Measurements from ENCODE around the gene ITGA5.
"Not testable (repeated sequence)": the region's sequence is repeated elsewhere in the genome, so short reads cannot be mapped to it uniquely, and the experiment has no call there.

ITGA5 gene

GRCh38 chr12:54356951-54357356, 62.1 kb downstream of the ITGA5 start:
- Mint-ChIP-seq H3K4me3 (no peak overlapping the region), H3K27ac (no peak overlapping the region), H3K9me3 (no peaks in the 10 kb centered on the region), H3K27me3 (no peaks in the 10 kb centered on the region), H3K4me1 (peaks cover 12 to 18% of the 10 kb centered on the region in 2 donors), H3K36me3 (peaks cover 3 to 15% of the 10 kb centered on the region in 2 donors)
- ATAC-seq (replicated peaks) (no peak), DNase-seq (no peak)

DNA sequence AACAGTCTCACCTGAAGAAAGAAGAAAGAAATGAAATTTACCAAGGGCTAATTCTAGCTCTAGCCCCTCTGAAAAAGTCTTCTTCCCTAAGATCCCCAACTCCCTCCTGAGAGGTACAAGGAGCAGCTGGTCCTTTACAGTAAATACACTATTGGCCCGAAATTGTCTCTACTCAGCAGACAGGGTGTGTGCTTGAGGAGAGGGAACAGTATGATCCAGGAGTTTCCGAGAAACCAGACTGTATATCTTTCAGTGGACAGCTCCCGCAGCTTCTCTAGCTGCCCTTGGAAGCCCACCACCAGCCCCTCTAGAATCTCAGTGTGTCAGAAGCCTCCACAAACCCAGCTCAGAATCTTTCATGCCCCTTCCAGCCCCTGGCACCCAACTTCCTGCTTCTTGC, 62.8 kb downstream of the ITGA5 start:
- no peaks in the 10 kb centered on the region for H3K9me3 Mint-ChIP-seq
- H3K4me3 Mint-ChIP-seq, result no peak overlapping the region
- peaks cover 18 to 26% of the 10 kb centered on the region in 2 donors for H3K4me1 Mint-ChIP-seq
- no peak for ATAC-seq (replicated peaks)
- no peak for DNase-seq
- H3K27ac Mint-ChIP-seq, result peak overlapping the region; percentile 75
- peaks cover 9 to 22% of the 10 kb centered on the region in 2 donors for H3K36me3 Mint-ChIP-seq
- H3K27me3 Mint-ChIP-seq, result no peaks in the 10 kb centered on the region

DNA sequence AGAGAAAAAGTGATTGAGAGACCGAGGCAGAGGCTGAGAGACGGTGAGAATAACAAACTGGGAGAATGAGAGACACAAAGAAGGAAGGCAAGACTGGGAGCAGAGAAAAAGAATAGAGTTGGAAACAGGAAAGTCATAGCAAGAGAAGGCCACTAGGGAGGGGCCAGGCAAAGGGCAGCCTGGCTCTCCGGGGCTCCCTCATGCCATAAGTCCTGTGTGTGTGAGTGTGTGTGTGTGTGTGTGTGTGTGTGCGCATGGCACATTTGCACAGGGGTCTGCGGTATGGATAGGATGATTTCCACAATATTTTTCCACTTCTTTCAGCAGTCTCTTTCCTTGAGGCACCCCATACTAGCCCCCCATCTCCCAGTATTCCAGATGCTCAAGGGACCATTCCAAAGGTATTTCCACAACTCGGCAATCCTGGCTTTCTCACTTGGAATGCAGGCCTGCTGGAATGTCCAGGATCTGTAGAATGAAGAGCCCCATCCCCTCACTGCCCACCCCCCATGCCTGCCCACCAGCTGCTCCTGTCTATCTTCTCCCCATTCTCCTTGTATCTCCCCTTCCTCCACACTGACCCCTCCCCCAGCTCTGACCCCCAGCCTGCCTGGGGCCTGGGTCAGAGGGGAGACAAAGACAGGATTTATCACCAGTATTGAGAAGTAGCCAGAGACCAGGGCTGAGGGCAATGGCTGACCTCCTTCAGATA, 63.8 kb downstream of the ITGA5 start:
- no peak overlapping the region for H3K27ac Mint-ChIP-seq
- H3K4me1 Mint-ChIP-seq, result peaks cover 13 to 21% of the 10 kb centered on the region in 2 donors
- no peaks in the 10 kb centered on the region for H3K9me3 Mint-ChIP-seq
- ATAC-seq (replicated peaks) (no peak), DNase-seq (no peak)
- H3K36me3 Mint-ChIP-seq, result peaks cover 15 to 31% of the 10 kb centered on the region in 2 donors
- no peak overlapping the region for H3K4me3 Mint-ChIP-seq
- no peaks in the 10 kb centered on the region for H3K27me3 Mint-ChIP-seq

DNA sequence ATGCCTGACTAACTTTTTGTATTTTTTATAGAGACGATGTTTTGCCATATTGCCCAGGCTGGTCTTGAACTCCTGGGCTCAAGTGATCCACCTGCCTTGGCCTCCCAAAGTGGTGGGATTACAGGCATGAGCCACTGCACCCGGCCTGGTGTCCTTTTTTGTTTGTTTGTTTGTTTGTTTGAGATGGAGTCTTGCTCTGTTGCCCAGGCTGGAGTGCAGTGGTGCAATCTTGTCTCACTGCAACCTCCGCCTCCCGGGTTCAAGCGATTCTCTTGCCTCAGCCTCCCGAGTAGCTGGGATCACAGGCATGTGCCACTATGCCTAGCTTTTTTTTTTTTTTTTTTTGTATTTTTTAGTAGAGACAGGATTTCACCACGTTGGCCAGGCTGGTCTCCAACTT, 64.8 kb downstream of the ITGA5 start:
- H3K27ac Mint-ChIP-seq; H3K9me3 Mint-ChIP-seq; ATAC-seq (replicated peaks); H3K27me3 Mint-ChIP-seq; DNase-seq; H3K4me3 Mint-ChIP-seq: not testable (repeated sequence)
- H3K4me1 Mint-ChIP-seq, result peaks cover 13 to 21% of the 10 kb centered on the region in 2 donors
- H3K36me3 Mint-ChIP-seq, result peaks cover 22 to 41% of the 10 kb centered on the region in 2 donors

GRCh38 chr12:54352891-54353874, 65.9 kb downstream of the ITGA5 start:
- H3K4me1 Mint-ChIP-seq, result peaks cover 13 to 21% of the 10 kb centered on the region in 2 donors
- no peaks in the 10 kb centered on the region for H3K9me3 Mint-ChIP-seq
- ATAC-seq (replicated peaks) (no peak), DNase-seq (no peak)
- H3K4me3 Mint-ChIP-seq, result no peak overlapping the region
- peaks cover 24 to 45% of the 10 kb centered on the region in 2 donors for H3K36me3 Mint-ChIP-seq
- H3K27ac Mint-ChIP-seq, result no peak overlapping the region
- H3K27me3 Mint-ChIP-seq, result no peaks in the 10 kb centered on the region

DNA sequence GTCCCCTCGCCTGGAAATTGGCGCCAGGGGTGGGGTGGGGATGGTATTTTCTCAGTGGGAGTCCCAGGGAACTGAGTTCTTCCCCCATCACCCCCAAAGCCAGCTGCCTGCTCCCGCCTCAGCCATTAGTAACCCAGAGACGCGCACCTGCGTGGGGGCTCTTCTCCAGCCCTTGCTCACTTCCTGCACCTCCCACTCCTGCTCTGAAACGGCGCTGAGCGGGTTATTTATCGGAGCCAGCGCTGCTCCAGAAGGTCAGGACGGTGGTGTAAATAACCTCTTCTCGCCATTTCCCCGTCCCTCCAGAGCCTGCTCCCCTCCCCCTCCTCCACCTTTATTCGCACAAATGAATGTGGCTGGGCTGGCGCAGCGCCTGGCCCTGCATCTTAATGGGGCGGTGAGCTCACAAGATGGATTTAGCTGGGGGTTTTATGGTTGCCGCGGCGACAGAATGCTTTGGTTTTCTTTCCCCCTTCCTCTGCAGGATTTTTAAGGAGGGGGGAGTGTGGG, 67.0 kb downstream of the ITGA5 start:
- ATAC-seq (replicated peaks) (peak; percentile 45 to 67), DNase-seq (no peak)
- Mint-ChIP-seq H3K36me3 (peaks cover 34 to 56% of the 10 kb centered on the region in 2 donors), H3K9me3 (no peaks in the 10 kb centered on the region), H3K27ac (peak overlapping the region; percentile 26), H3K4me1 (peaks cover 13 to 19% of the 10 kb centered on the region in 2 donors), H3K4me3 (peak overlapping the region; percentile 40 to 56), H3K27me3 (no peaks in the 10 kb centered on the region)

DNA sequence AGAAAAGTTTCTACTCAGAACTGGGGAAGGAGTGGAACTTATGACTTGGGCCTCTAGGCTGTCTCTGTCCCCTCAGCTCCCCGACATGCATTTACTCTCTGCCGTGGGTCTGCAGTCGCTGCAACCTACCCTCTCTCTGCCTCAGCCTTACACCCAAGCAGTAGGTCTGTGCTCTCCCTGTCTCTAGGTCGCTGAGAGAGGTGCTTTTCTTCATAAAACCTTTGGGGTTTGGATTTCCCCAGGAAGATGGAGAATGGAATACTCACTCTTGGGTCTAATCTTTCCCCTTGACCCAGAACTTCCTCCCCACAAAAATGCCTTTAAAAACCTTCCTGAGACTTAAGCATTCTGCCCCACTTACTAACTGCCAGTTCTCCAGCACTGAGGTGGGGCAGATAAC, 67.7 kb downstream of the ITGA5 start:
- no peaks in the 10 kb centered on the region for H3K9me3 Mint-ChIP-seq
- no peak overlapping the region for H3K27ac Mint-ChIP-seq
- no peak for DNase-seq
- H3K4me3 Mint-ChIP-seq, result no peak overlapping the region
- H3K4me1 Mint-ChIP-seq, result peaks cover 9 to 14% of the 10 kb centered on the region in 2 donors
- H3K27me3 Mint-ChIP-seq, result no peaks in the 10 kb centered on the region
- peaks cover 39 to 61% of the 10 kb centered on the region in 2 donors for H3K36me3 Mint-ChIP-seq
- ATAC-seq (replicated peaks), result no peak

GRCh38 chr12:54350743-54351142, 68.3 kb downstream of the ITGA5 start:
- ATAC-seq (replicated peaks) (no peak), DNase-seq (no peak)
- Mint-ChIP-seq H3K27ac (no peak overlapping the region), H3K36me3 (peaks cover 39 to 61% of the 10 kb centered on the region in 2 donors), H3K4me3 (no peak overlapping the region), H3K9me3 (no peaks in the 10 kb centered on the region), H3K4me1 (peaks cover 9 to 14% of the 10 kb centered on the region in 2 donors), H3K27me3 (no peaks in the 10 kb centered on the region)

DNA sequence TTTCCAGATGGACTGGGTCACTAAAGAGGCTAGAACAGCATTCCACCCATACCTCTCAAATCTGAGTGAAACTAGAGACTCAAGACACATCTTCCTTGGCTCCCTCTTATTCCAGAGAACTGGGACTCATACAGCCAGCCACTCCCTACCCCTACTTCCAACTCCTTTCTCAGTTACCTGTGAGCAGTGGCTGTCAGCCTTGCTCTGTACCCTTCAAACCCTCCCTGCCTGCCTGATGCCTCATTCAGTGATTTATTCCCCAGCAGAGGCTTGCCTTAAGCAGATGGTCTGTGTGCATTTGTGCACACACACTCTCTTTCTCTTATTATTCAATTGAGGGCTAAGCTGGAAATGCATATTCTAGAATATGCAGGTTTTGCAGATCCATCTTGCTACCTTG, 69.4 kb downstream of the ITGA5 start:
- H3K9me3 Mint-ChIP-seq, result no peaks in the 10 kb centered on the region
- peaks cover 13 to 23% of the 10 kb centered on the region in 2 donors for H3K4me1 Mint-ChIP-seq
- H3K4me3 Mint-ChIP-seq, result no peak overlapping the region
- ATAC-seq (replicated peaks), result no peak
- no peaks in the 10 kb centered on the region for H3K27me3 Mint-ChIP-seq
- peaks cover 50 to 65% of the 10 kb centered on the region in 2 donors for H3K36me3 Mint-ChIP-seq
- no peak for DNase-seq
- H3K27ac Mint-ChIP-seq, result no peak overlapping the region

GRCh38 chr12:54349036-54349435, 70.0 kb downstream of the ITGA5 start:
- H3K36me3 Mint-ChIP-seq, result peaks cover 52 to 64% of the 10 kb centered on the region in 2 donors
- no peak for ATAC-seq (replicated peaks)

More at GRCh38 chr12:54349036-54349435, 70.0 kb downstream of the ITGA5 start:
- H3K27me3 Mint-ChIP-seq, result no peaks in the 10 kb centered on the region
- no peak for DNase-seq
- no peak overlapping the region for H3K4me3 Mint-ChIP-seq
- H3K9me3 Mint-ChIP-seq, result no peaks in the 10 kb centered on the region
- H3K4me1 Mint-ChIP-seq, result peaks cover 13 to 23% of the 10 kb centered on the region in 2 donors
- H3K27ac Mint-ChIP-seq, result no peak overlapping the region

Data from stimulated activated naive B cell treated with anti-CD40 and anti-IgM and Interleukin-4, amounts not matched to agents 10 μg/mL and 1 μg/mL and 100 μg/mL, for 72 hours (primary cell).